Coronary artery (tissue), 2 donors: ENCODE results near the gene PCGF6.

Experiments
- DNase-seq: peaks from one replicate; pipeline ENCODE4 v3.0.0-alpha.2; 2017; ENCODE audit warnings: low spot score
- H3K27ac ChIP-seq, 2 donors: fragments of 200-600 bp; sonication (generic); one replicate each; pipeline ENCODE4 v1.5.1; 2016 to 2019
- H3K4me3 ChIP-seq: fragments of 200-600 bp; sonication (generic); 2 replicates; pipeline ENCODE4 v1.5.1; 2016; ENCODE audit warnings: mild to moderate bottlenecking, moderate library complexity
- CTCF ChIP-seq: fragments of 200-600 bp; sonication (generic); IDR thresholded peaks from one replicate; pipeline ENCODE4 v1.5.1; 2019; ENCODE audit warnings: antibody characterized with exemption

PCGF6 gene

DNA sequence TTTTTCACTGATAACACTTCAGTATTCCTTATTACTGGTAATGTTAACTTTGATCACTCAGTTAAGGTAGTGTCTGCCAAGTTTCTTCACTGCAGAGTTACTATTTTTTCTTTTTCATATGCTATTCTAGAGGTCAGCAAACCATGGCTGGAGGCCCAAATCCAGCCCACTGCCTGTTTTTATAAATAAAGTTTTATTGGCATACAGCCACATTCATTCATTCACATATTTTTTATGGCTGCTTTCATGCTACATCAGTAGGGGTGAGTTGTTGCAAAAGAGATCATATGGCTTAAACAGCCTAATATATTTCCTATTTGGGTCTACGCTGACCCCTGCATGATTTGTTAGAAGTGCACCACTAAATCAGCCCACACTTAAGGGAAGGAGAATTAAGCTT, 94.3 kb downstream of the PCGF6 start:
- no peak for TF ChIP-seq CTCF
- H3K4me3 ChIP-seq = no peak overlapping the region
- no peak for DNase-seq
- no peak overlapping the region for H3K27ac ChIP-seq

DNA sequence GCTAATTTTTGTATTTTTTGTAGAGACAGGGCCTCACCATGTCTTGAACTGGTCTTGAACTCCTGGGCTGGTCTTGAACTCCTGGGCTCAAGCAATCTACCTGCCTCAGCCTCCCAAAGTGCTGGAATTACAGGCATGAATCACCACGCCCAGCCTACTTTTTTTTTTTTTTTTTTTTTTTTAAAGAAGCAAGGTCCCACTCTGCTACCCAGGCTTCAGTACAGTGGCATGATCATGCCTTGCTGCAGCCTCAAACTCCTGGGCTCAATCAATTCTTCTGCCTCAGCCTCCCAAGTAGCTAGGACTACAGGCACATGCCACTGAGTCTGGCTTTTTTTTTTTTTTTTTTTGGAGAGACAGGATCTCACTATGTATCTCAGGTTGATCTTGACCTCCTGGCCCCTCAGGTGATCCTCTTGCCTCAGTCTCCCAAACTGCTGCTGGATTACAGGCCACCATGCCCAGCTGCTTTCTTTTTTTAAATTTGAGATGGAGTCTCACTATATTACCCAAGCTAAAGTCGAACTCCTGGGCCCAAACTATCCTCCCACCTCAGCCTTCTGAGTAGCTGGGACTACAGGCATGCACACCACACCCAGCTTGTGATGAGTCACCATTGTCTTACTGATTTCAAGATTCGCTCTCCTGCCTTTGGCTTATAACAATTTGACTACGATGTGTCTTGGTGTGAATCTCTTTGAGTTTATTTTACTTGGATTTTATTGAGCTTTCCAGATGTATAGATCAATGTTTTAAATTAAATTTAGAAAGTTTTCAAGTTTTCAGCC, 96.2 kb downstream of the PCGF6 start:
- no peak overlapping the region for H3K27ac ChIP-seq
- DNase-seq = no peak
- TF ChIP-seq CTCF = no peak
- no peak overlapping the region for H3K4me3 ChIP-seq

- H3K27ac ChIP-seq = no peak overlapping the region
- DNase-seq = no peak
These were observed 96.8 kb downstream of the PCGF6 start for GRCh38 chr10:103254113-103254512.

More at GRCh38 chr10:103254113-103254512, 96.8 kb downstream of the PCGF6 start:
- TF ChIP-seq CTCF = no peak
- H3K4me3 ChIP-seq = no peak overlapping the region
